ENCODE results near the gene KCNK5. TPM values are rescaled to one million over a fixed set of nuclear protein-coding genes. Genes with fewer than 3 reads are reported as not detected.

The KCNK5 gene
- total and polyA plus RNA-seq, 2 of the 8 experiments (the other 6 are each of a cell fraction or from before 2014, with no cell fraction given) = 20.9 to 44.3 TPM

- Histone ChIP-seq H2BK5ac (ENCODE audit: low read depth, low read length) (0 out of 2 replicates have a peak overlapping the region, but pooled peaks have one; percentile 67), H3K9me3 (ENCODE audit: insufficient read depth in 2 of 2, low read depth in 1 of 2, low read length in 1 of 2) (no peaks in the 10 kb centered on the region), H3K23ac (ENCODE audit: insufficient read length) (no peak overlapping the region), H2BK120ac (replicated peaks; ENCODE audit: low read depth, low read length) (no peak overlapping the region), H2BK12ac (ENCODE audit: low read depth, low read length) (0 out of 2 replicates have a peak overlapping the region, but pooled peaks have one; percentile 76), H3K4me3 (ENCODE audit: extremely low read depth in 1 of 4, insufficient read depth in 2 of 4, low read depth in 3 of 4, low read length in 4 of 4) (no peak overlapping the region), H4K20me1 (replicated peaks in 1 of 2; ENCODE audit: control insufficient read depth in 1 of 2, insufficient read depth in 2 of 2, low read length in 2 of 2) (no peaks in the 10 kb centered on the region), H4K8ac (ENCODE audit: extremely low read depth, insufficient read depth, low read length) (no peak overlapping the region), H3K79me1 (ENCODE audit: low read depth, low read length) (no peaks in the 10 kb centered on the region), H2BK15ac (ENCODE audit: low read length) (0 out of 2 replicates have a peak overlapping the region, but pooled peaks have one; percentile 40), H2BK20ac (ENCODE audit: low read length) (peak overlapping the region; percentile 77; the same call in 1 of the 2 replicates), H2AK5ac (ENCODE audit: low read depth, low read length) (peak overlapping the region; percentile 84; the same call in 1 of the 2 replicates), H4K5ac (ENCODE audit: insufficient read length, low read depth, low read length) (no peak overlapping the region), H3K9ac (replicated peaks in 1 of 4; ENCODE audit: extremely low read depth in 1 of 4, low read depth in 3 of 4, low read length in 3 of 4) (no peak overlapping the region), H3K79me2 (ENCODE audit: control insufficient read depth in 1 of 2, insufficient read depth in 2 of 2, low read length in 2 of 2) (no peaks in the 10 kb centered on the region), H3K36me3 (ENCODE audit: control insufficient read depth in 2 of 4, insufficient read depth in 4 of 4, low read length in 3 of 4) (no peaks in the 10 kb centered on the region), H2AFZ (ENCODE audit: low read length) (no peak overlapping the region), H3K23me2 (ENCODE audit: low read depth, low read length) (no peaks in the 10 kb centered on the region), H3K14ac (ENCODE audit: insufficient read length) (no peak overlapping the region), H3K4me2 (ENCODE audit: insufficient read depth in 1 of 2, low read depth in 2 of 2, low read length in 2 of 2) (no peak overlapping the region), H3K27me3 (replicated peaks in 1 of 4; ENCODE audit: control insufficient read depth in 3 of 4, extremely low read depth in 1 of 4, insufficient read depth in 3 of 4, low read length in 3 of 4) (no peaks in the 10 kb centered on the region), H4K91ac (replicated peaks; ENCODE audit: insufficient read length, low read length) (peak overlapping the region; percentile 5), H3K4me1 (replicated peaks in 1 of 4; ENCODE audit: control insufficient read depth in 3 of 4, insufficient read depth in 4 of 4, low read length in 3 of 4) (peaks cover 0 to 11% (median 6%) of the 10 kb centered on the region in 4 experiments; a peak in 4 of 7 replicates), H3K56ac (replicated peaks; ENCODE audit: insufficient read length, low read depth, low read length) (no peak overlapping the region), H3K18ac (ENCODE audit: extremely low read depth, low read length) (peak overlapping the region; percentile 11; the same call in 1 of the 2 replicates), H3K4ac (replicated peaks; ENCODE audit: insufficient read length, low read depth, low read length) (no peak overlapping the region), H3K27ac (ENCODE audit: low read depth, low read length) (no peak overlapping the region)
- no peak for DNase-seq (ENCODE audit: low read depth in 1 of 2, low spot score in 2 of 2)
- ChIA-PET POLR2A (ENCODE audit: partially characterized antibody) (interaction anchor here (0.8 kb wide), 1 partner anchor 28 kb away, joined by 3 read pairs; no protein-coding TSS in a partner anchor), CTCF (ENCODE audit: partially characterized antibody) (interaction anchor here (1.5 to 4.3 kb wide), 5 partner anchors 21 to 70 kb away, joined by 4 to 36 read pairs (median 8); partner anchors contain the start of gene KCNK5)
- no peak for TF ChIP-seq CTBP2 (IDR thresholded peaks at IDR 0.05; ENCODE audit: borderline replicate concordance, insufficient read depth, insufficient read length, low read length)
- no peak for TF ChIP-seq JUN (IDR thresholded peaks at IDR 0.05; ENCODE audit: low read depth, low read length)
- no peak for TF ChIP-seq KDM1A (IDR thresholded peaks at IDR 0.05; ENCODE audit: borderline replicate concordance, low read length)
- no peak for TF ChIP-seq EZH2 (IDR thresholded peaks at IDR 0.05; ENCODE audit: low read depth, low read length, severe bottlenecking)
- no peak for TF ChIP-seq ZNF274 (IDR thresholded peaks at IDR 0.05; ENCODE audit: borderline replicate concordance, extremely low read depth, low read length)
- TF ChIP-seq BRCA1 (IDR thresholded peaks at IDR 0.05; ENCODE audit: low read depth, low read length) = no peak
- no peak for TF ChIP-seq BACH1 (IDR thresholded peaks at IDR 0.05; ENCODE audit: low read length)
- FAIRE-seq = no peak
- WGBS, 2 experiments (ENCODE audit: extremely low coverage in 1 of 2, insufficient coverage in 1 of 2, insufficient read length in 1 of 2, insufficient replicate concordance in 2 of 2, low coverage in 1 of 2, low lambda C conversion rate in 2 of 2, missing lambda C conversion rate in 1 of 2) = 93% methylated on average over 2 of the region's 2 CpGs; no CpG with 5 or more reads in 1 of the 2 experiments
These were observed 31.2 kb upstream of the KCNK5 start for GRCh38 chr6:39260456-39260855.
